NCI-H1417 treated with DMSO at 0.1 percent for 48 hours (cell line): ENCODE data around the gene ELOVL7.
"Not testable (repeated sequence)": the region's sequence is repeated elsewhere in the genome, so short reads cannot be mapped to it uniquely, and the experiment has no call there.

ENCODE experiments used
- DNase-seq: peaks from one replicate; lab custom pipeline; 2025; lab: John Stamatoyannopoulos, UW

ELOVL7 gene

DNA sequence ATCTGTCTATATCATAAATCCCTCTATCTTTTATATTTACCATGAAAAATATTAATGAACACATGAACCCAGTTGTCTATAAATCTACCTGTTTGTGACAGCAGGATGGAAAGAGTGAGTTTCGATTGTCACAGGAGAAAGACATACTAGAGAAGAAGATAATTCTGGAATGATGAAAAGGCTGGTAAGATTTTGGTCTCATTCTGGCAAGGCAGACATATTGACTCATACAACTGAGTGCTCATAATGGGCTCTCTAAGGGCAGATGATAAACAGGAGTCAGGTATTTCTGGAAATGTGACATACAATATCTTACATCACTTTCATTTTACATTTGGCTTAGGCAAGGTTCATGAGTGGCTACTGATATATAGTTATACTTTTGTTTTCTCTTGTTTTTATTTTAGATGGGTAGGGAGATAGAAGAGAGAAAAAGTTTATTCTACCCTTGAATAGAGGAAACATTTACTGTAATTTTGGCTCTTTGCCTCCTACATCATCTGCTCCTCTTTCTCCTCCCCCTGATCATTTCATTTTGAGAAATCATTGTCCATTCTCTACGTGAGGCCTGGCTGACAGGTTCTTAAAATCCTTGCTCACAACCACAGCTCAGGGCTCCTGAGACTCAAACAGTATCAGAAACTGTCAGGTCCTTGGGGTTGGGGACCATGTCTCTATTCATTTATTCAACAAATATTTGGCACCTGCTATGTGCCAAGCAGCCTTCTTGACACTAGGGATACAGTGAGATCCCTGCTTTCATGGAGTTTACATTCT is 14.4 kb downstream of the ELOVL7 start:
- DNase-seq: no peak

DNA sequence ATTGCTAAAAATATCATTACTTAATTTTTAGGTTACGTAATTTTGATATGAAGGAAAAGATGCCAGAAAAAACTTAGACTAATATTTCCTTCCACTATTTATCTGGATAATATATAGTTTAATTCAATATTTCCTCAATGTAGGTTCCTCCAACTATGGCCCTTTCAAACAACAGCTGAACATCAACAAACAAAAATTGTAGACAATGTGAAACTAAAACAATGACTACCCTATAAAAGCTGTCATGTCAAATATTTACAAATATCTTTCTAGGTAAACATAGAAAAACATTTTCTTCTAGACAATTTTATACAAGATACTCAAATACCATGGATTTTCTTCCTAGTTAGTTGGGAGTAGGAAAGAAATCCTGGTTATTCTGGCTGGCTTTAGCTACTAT is 16.9 kb downstream of the ELOVL7 start:
- no peak for DNase-seq

DNA sequence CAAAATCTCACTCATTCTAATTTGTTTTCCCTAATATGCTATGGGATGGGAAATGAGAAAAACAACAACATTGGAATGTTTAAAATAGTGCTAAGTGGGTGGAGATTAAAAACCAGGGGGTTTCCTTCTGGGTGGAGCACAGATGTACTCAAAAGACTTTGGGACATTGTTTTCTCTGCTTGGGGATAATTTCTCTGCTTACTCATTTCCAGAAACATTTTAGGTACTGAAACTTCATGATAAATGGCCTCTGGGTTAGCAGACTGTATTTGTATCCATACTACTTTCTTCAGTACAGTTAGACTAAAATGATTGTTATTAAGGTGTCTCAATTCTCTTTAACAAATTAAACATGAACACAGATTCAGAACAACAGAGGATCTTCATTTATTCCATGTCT is 17.4 kb downstream of the ELOVL7 start:
- DNase-seq: no peak

DNA sequence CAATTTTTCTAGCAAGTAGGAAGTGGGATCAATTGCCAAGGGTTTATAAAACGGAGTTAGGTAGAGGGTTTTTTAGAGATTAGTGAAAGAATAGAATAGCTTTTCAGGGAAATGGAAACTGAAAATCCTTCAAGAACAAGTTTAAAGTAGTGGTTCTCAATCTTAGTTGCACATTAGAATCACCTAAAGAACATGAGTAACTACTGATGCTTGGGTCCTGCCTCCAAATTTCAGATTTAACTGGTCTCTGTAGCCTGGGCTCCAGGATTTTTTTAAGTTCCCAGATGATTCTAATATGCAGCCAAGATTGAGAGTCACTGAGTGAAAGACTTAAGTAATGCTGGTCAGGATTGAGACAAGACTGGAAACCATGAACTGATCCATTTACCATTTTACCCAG is 20.5 kb downstream of the ELOVL7 start:
- DNase-seq: no peak

DNA sequence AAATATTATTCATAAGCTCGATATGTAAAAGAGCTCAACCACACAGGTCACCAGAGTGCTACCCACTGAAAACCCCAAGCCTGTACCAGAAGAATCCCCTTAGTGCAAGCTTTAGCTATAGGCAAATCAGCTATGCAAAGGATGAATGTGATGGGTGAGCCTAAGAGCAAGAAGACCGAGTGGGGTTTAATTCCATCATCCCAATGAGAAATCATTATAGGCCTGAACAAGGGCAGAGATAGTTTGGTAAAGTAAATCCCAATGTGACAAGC is 21.8 kb downstream of the ELOVL7 start:
- DNase-seq: no peak

DNA sequence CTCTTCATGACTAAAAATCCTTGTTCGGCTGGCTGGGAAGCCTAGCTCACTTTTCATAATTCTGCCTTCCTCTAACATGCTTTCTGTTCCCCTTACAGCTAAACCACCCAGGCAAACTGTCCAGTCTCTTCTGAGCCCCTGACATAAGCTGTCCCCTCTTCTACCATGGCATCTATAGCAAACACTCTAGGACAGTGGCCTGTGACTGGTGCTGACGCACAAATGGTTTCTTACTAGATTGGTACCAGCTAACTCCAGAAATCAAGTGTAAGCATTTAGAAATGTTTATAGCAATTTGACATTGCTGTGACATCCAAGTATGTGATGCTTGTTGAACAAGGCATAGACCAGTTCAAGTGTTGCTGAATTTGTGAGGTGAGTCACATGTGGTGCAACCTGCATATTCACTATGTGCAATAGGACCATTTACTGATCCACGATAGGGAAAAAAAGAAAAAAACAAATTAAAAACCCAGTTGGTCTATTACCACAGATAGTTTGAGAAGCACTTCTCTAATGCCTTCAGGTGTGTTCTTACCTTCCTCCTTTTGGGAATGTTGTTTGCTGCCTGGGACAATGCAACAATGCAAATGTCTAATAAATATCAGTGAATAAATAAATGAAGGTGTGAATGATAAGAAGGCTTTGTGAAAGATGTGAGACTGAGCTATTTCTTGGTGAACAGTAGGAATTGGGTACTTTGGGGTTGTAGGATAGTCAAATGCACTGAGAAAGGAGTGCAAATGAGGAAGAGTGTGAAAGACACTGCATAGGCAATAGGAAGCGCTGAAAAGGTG is 22.4 kb downstream of the ELOVL7 start:
- DNase-seq: no peak

DNA sequence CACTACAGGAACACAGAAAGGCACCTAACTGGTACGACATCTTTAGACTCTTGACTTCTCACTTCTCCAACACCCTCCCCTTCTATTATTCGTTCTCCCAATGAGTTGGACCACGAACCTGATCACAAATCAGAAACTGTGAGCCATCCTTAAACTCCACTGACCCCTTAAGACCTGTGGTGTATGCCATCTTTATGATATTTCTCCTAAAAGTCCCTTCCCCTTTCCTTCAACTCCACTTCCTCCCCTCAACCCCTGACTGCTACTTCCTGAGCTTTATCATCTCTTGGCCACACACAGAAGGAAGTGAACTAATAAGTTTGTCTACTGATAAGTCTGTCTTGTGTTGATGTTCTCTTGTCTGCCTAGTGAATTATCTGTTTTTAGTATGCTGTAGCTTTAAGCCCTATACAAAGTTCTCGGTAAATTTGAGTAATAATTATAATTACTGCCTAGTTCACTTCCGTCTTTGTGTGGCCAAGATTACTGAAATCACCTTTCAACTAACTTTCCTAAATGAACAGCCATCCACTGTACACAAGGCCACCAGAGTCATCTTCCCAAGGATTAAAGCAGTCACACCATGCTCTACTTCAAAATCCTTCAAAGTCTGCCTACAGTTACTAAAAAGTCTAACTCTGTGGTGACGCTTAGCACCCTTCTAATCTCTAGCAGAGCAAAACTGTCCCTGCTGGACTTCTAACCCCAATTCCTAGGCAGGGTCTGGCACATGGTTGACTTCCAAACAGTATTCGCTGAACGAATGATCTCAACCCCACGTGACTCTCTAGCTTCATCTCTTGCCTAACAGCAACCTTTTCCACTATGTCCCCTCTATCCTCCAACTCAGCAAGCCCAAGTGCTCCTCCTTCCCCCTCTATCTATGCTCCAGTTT is 23.2 kb downstream of the ELOVL7 start:
- DNase-seq: no peak

DNA sequence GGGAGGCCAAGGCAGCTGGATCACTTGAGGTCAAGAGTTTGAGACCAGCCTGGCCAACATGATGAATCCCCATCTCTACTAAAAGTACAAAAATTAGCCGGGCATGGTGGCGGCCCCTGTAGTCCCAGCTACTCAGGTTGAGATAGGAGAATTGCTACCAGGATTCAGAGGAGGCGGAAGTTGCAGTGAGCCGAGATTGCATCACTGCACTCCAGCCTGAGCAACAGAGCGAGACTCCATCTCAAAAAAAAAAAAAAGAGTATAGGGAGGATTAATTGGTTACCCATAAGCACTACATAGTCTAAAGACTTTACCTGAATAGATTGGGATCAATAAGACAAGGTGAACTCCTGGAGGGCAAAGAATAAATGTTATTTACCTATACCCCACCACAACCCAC is 27.9 kb downstream of the ELOVL7 start:
- DNase-seq: not testable (repeated sequence)

DNA sequence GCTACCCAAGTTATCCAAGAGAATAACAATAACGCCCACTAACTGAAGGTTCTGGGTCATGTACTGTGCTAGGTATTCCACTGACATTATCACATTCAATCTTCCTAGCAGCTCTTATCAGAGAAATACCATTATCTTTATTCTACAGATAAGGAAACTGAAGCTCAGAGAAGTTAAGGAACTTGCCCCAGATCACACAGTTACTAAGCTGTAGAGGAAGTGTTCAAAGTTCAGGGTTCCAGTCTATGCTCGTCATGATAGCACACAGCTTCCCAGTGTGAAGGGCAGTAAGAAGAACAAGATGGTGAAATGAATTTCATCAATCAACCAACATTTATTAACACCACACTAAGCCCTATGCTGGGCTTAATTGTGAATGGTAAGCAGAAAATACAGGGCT is 29.6 kb downstream of the ELOVL7 start:
- no peak for DNase-seq

DNA sequence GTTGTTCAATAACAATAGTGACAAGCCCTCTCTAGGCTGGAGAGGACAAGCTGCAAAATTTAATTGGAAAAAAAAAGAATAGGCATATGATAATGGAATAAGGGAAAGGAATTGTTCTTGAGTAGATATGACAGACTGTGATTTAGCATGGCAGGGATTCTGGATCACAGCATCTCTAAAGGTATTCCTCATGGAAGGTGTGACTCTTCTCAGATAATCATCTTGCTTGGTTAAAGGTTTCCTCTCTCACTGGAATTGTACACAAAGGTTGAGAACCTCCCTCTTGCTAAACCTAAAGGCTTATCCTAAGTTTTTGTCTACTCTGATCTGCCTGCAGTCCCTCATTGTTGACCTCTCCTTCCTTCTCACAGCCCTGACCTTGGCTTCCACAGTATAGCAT is 31.6 kb downstream of the ELOVL7 start:
- DNase-seq: no peak

DNA sequence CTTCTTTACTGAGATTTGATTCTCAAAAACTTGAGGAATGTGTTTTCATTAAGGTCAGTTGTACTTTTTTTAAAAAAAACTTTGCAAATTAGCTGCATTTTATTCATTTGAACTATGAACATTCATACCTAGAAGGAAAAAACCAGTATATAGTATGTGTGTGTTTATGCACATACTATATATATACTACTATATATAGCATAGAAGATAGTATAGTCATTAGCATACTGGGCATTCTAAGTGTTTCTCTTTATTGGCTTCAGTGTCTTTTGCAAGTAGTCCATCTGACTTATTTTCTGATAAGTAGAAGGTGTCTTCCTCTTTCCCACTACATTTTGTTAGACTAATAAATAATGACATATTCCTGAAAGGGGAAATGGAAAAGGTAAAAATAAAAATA is 33.0 kb downstream of the ELOVL7 start:
- DNase-seq: no peak

DNA sequence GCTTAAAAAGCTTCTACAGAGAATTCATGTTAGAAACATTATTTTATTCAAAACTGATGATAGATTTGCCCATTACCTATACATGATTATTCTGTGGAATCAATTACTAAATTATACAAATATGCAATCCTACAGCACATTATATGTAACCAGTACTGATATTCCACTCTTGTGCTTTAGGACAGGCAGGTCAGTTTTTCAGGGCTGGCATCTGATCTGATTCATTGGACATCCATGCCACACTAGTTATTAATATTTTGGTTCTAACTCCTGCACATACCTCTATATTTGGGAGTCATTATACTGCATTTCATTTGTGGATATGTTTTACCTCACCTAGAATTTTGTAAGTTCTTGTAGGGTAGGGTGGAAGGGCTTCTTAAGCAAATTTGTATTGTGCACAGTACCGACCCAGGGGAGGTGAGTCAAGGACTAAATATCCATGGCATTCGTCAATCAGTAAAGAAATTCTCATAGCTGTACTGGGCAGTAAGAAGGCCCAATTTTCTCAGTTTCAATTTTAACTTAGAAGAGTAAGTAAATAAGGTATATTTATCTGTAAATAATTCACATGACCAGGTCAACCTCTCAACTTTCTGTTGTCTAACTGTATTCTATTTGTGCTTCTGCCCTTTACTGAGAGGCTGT is 33.5 kb downstream of the ELOVL7 start:
- DNase-seq: no peak

DNA sequence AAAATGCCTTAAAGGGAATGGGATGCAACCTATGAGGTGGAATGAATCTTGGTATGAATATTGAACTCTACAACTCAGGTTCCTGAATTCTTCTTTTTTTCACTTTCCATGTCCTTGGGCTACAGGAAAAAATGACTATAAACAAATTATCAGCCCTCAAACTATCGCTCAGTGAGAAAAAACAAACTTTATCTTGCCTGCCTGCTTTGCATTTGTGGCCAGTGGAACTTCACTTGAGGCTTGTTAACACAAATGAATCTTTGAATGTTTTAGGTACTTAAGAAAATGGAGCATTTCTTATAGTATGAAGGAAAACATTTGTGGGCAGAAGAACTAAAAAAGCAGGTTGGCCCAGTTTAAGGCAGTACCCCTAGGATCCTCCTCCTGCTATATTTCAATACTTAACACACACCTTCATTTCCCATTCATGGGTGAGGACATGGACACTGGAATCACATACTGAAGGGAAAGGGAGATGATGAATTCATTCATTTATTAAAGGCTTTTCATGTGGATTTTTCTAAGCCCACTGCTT is 34.1 kb downstream of the ELOVL7 start:
- DNase-seq: no peak

DNA sequence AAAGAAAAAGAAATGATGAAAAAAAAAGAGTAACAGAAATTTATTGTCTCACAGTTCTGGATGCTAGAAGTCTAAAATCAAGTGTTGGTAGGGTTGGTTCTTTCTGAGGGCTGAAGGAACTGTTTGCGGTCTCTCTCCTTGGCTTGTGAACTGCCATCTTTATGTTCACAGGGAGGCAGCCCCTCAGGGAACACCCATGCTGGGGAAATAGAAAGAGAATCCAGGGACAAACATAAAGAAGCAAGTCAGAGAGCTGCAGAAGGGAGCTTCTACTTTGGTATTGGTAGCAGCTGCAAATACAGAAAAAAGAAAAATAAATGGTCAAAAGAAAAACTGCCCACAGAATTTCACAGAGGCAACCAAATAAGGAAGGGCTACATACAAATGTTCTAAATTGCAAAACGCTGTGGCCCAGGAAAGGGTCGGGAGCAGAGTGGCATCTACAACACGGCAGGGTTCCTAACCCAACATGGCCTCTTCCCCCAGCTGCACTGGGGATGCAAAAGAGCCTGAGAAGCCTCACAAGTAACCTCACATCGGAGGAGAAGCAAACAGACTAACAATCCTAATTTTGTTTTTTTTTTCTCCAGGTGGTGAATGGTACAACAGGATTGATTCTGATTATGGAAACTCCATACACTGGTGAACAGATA is 37.4 kb downstream of the ELOVL7 start:
- DNase-seq: no peak

DNA sequence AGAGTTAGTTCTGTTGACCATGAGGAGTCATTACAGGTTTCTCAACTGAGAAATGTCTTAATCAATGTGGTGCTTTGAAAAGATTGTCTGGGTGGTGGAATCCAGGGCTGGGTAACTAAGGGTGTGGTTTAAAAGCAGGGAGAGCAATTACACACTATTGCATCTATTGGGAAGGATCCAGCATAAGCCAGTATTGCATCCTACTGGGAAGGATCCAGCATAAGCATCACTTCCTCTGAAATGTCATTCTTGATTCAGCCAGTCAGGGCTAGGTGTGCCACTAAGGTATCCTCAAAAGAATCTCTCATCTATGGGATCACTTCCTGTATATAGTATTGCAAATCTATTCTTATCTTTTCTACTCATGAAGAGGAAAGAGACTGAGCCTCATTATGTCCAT is 38.6 kb downstream of the ELOVL7 start:
- no peak for DNase-seq

DNA sequence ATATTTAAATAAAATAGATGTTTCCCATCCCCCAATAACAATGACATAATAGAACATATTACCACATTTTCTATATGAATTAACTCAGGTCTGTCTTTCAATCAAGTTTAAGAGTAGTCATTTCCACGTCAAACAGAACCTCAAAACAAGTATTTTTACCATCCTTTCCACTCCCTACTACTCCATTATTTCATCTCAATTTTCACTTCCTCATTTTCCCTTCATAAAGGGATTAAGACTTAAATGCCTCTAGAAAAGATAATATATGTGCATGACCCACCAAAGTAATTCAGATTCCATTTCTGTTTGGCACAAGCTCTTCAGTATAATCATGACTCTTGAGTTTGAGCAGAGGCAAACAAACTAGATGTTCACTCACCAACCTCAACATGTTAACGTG is 40.4 kb downstream of the ELOVL7 start:
- no peak for DNase-seq

DNA sequence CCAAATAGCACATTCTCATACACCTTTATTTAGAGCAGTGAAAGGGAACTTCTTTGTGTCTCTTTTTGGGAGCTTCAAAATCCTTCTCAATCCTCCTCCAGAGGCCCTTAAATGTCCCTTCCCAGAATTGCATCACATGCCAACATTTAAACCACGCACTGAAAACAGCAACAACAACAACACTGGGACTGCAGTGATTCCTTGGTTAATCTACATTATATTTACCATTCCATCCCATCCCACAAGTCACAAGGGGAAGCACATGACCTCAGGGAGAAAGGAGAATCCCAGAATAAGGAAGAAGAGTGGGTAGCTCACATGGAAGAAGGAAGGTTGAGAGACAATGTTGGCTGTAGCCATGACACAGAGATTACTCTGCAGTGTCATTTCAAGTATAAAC is 41.1 kb downstream of the ELOVL7 start:
- DNase-seq: no peak

DNA sequence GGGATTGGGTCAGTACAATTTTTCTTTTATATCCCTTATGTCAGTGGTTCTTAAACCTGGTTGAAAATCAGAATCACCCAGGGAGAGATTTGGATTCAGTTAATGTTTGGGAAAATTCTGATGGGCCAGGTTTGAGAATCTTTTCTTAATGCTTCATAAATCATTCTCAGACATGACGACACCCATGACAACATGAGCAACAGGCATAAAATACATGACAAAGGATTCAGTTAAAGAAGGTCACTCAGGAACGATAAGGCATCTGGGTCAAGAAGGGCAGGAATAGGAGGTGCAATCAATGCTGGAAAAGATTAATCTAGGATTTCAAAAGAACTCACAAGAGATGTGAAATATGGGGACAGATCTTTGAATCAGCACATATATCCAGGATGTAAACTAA is 41.8 kb downstream of the ELOVL7 start:
- no peak for DNase-seq

DNA sequence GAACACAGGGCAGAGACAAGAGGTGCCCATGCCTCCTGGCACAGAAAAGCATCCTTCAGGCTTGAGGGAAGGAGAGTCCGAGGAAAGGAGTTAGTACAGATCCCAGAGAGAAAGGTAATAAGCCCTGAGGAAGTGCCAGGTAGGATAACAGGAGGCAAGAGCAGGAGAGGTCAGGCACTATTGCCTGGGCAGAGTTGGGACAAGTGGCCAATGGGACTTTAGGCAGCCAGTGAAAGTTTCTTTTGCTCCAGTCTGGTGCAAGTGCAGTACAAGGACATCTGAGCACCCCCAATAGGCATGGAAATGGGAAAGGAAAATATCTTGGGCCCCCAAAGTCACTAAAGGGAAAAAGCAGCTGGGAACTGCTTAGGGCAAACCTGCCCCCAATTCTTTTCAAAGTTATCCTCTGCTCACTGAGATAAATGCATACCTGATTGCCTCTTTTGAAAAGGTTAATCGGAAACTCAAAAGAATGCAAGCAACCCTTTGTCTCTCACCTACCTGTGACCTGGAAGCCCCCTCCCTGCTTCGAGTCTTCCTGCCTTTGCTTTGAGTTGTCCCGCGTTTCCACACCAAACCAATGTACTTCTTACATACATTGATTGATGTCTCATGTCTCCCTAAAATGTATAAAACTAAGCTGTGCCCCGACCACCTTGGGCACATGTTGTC is 46.5 kb downstream of the ELOVL7 start:
- no peak for DNase-seq

DNA sequence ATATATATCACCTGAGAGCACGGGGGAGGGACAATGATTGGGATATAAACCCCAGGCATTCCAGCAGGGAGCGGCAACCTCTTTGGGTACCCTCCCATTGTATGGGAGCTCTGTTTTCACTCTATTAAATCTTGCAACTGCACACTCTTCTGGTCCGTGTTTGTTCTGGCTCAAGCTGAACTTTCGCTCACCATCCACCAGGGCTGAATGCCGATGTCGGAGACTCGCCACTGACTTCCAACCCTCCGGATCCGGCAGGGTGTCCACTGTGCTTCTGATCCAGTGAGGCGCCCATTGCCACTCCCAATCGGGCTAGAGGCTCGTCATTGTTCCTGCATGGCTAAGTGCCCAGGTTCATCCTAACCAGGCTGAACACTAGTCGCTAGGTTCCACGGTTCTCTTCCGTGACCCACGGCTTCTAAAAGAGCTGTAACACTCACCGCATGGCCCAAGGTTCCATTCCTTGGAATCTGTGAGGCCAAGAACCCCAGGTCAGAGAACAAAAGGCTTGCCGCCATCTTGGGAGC is 48.6 kb downstream of the ELOVL7 start:
- not testable (repeated sequence) for DNase-seq

DNA sequence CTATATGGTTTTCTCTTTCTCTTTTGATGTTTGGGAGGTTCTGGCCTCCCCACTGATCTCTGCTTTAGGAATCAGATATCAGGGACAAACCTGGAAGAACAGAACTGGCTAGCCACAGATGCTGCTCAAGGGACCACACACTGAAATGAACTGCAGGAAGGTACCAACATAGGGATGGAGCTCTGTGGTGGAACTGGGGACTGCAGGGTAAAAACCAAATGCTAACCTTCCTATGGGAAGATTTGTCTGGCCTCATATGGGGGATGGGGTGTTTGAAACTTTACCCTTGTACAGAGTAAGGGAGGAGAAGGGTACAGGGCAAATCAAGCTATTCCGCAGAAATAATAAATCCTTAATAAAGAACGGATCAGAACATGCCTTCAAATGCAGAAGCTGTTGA is 49.4 kb downstream of the ELOVL7 start:
- no peak for DNase-seq
